BJ (cell line): ENCODE results near the gene NHS. TPM values are rescaled to one million over a fixed set of nuclear protein-coding genes. Genes with fewer than 3 reads are reported as not detected.

Source experiments
- CTCF ChIA-PET: fragments of 350-600 bp; formaldehyde crosslinking; extraction: SDS; loops from one replicate; lab custom pipeline; 2021; ENCODE audit warnings: antibody characterized with exemption, inconsistent platforms; lab: Yijun Ruan, JAX
- POLR2A ChIA-PET: fragments of 300-600 bp; sonication (Branson Sonifier 250); formaldehyde crosslinking; extraction: SDS; loops from one replicate; lab custom pipeline; 2021; ENCODE audit warnings: antibody characterized with exemption; lab: Charles Lee
- DNase-seq: peaks from one replicate; pipeline ENCODE4 v3.0.0-alpha.2; 2011; ENCODE audit warnings: low read depth
- H3K27me3 ChIP-seq: 2 replicates; pipeline ENCODE4 v1.6.0; 2011; ENCODE audit warnings: low read length; ENCODE audit not compliant: control insufficient read depth, insufficient read depth
- H3K36me3 ChIP-seq: 2 replicates; pipeline ENCODE4 v1.5.1; 2011; ENCODE audit warnings: low read length; ENCODE audit not compliant: control insufficient read depth, insufficient read depth
- H3K4me3 ChIP-seq: 2 replicates; pipeline ENCODE4 v1.5.1; 2011; ENCODE audit warnings: low read depth, mild to moderate bottlenecking, control low read depth, low read length
- CTCF ChIP-seq: IDR thresholded peaks from 2 replicates; pipeline ENCODE4 v1.5.1; 2011; ENCODE audit warnings: low read depth, mild to moderate bottlenecking, control low read depth, inconsistent platforms, low read length, moderate library complexity; ENCODE audit not compliant: insufficient read depth
- polyA plus RNA-seq: library from polyadenylated mRNA; depleted of rRNA; stranded (reverse); fragments of >200 nt; gene quantifications from 2 replicates; pipeline ENCODE4 v1.2.3, GENCODE V29; 2011

Gene NHS
- polyA plus RNA-seq, 1 experiment, result 2.2 TPM

DNA sequence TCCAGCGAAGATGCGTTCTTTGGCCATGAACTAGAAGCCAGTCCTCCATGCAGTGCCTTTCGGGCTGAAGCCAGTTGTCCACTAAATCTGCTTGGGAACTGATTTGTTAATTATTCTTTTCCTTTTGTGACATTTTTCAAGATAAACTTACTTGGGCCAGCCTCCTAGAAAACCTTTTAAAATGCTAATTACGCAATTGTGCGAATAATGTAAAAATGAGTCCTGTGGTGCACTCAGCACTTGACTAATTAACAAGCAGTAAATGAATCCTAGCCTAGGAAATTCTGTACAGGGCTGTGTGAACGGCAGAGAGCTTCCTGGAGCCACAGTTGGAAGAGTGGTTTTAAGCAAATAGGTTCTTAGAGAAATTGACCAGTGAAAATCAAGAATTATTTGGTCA is 212.4 kb downstream of the NHS start:
- no peak for TF ChIP-seq CTCF
- no peak for DNase-seq

DNA sequence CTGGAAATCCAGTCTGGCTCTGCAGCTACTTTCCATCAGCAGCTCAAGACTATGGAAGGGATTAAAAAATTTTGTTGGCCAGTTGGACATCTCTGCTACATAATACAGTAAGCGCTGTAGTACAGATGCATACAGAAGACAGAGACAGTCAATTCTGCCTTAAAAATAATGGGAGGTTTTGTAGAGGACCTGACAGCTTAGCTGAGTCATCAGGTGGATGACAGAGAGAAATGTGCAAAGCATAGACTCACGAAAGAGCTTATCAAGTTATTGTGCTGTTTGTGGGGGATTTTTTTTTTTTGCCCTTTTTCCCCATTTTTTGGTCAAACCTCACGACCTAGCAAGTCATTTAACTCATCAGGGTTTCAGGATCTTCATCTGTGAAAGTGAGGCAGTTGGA is 213.3 kb downstream of the NHS start:
- Histone ChIP-seq H3K4me3 (no peak overlapping the region), H3K36me3 (no peaks in the 10 kb centered on the region), H3K27me3 (no peaks in the 10 kb centered on the region)
- ChIA-PET CTCF (no interaction called here), POLR2A (no interaction called here)
- no peak for TF ChIP-seq CTCF
- DNase-seq, result no peak

More for the DNA sequence above, 212.4 kb downstream of the NHS start:
- Histone ChIP-seq H3K4me3 (no peak overlapping the region), H3K27me3 (no peaks in the 10 kb centered on the region), H3K36me3 (no peaks in the 10 kb centered on the region)
- ChIA-PET POLR2A (interaction anchor here (0.6 kb wide), 1 partner anchor 377 kb away, joined by 4 read pairs; no protein-coding TSS in a partner anchor), CTCF (no interaction called here)

DNA sequence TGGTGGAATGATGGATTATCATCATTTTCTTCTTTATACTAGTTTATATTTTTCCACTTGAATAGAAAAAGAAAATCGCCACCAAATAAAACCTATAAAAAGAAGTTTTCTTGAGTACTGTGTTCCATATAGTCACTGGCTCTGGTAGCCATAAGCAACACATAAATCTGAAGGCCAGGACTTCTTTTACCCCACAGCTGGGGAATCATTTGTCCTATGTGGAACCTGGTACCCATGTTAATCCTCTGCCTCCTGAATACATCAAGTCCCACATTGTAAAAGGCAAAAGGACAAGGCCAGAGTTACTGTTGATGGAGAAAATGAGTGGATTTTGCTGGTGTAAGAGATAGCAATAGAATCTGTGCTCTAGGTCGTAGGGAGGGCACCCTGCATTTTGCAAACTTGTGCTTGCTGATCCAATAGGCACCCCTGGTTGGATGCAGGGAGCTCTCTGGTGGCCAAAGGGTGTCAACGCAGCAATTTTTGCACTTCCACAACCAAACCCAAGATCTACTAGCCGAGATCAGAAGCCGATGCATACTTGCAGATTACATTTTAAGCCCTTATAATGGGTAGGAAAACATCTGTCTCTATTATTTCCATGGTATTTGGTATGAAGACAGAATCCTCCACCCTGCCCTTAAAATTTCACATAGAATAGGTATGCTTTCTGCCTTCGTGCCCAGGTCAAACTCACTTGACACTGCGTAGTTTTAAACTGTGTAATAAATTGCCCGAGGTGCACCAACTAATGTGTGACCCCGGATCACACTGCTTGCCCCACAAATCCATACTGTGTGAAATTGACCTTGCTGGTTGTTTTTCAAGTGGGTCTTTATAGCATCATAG is 216.1 kb downstream of the NHS start:
- no peaks in the 10 kb centered on the region for H3K36me3 ChIP-seq
- no peak for DNase-seq
- H3K27me3 ChIP-seq, result no peaks in the 10 kb centered on the region
- peak overlapping the region; percentile 19 for H3K4me3 ChIP-seq
- POLR2A ChIA-PET, result no interaction called here
- peak; percentile 75 for TF ChIP-seq CTCF
- CTCF ChIA-PET, result interaction anchor here (0.5 to 2.5 kb wide), 10 partner anchors 10 to 611 kb away, joined by 3 to 13 read pairs (median 3); no protein-coding TSS in a partner anchor

DNA sequence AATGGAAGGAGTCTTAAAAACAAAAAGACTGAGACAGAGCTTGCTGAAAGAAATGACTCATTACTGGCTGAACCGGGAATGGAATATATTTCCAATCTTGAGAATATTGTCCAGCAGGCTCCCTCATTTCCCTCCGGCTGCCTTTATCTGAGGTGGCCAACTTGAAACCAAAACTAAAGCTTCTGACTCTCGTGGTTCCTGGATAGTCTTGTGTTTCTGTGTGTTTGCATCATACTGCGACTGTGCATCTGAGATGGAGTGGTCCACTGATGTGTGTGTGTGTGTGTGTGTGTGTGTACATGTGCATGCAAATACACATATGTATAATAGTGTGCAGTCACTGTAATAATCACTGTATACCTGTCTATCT is 216.7 kb downstream of the NHS start:
- ChIA-PET POLR2A (no interaction called here), CTCF (interaction anchor here (1.0 to 2.5 kb wide), 8 partner anchors 11 to 349 kb away, joined by 3 to 13 read pairs (median 3); no protein-coding TSS in a partner anchor)
- Histone ChIP-seq H3K27me3 (no peaks in the 10 kb centered on the region), H3K4me3 (peak overlapping the region; percentile 19), H3K36me3 (no peaks in the 10 kb centered on the region)
- TF ChIP-seq CTCF, result no peak
- DNase-seq, result no peak

DNA sequence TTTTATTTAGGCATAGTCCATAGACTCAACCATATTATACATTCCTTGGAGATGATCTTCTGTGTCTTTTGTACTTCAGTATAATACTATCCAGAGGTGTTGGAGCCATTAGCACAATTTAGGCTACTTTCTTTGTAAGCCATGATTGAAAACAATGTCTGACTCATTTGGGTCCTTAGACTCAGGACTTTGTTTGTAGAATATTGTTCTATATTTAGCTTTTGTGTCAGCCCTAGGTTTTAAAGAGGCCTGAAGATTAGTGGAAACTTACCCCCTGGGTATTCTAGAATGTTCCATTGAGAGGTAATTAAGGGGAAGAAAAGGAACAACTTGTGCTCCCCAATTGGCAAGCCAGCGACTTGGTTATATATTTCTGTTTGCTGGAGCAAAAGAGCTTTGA is 217.1 kb downstream of the NHS start:
- no peak for DNase-seq
- no peak for TF ChIP-seq CTCF
- ChIA-PET CTCF (interaction anchor here (1.3 to 2.5 kb wide), 2 partner anchors 72 to 349 kb away, joined by 3 to 13 read pairs; no protein-coding TSS in a partner anchor), POLR2A (no interaction called here)
- no peaks in the 10 kb centered on the region for H3K36me3 ChIP-seq
- H3K27me3 ChIP-seq, result no peaks in the 10 kb centered on the region
- no peak overlapping the region for H3K4me3 ChIP-seq
